GM18519 (cell line): ENCODE results near the gene NPTX1.

Source experiments
- ATAC-seq: cut with Tn5 transposase; IDR thresholded peaks from one replicate; pipeline ENCODE4 v1.9.1; 2021; ENCODE audit warnings: mild to moderate bottlenecking, moderate library complexity; ENCODE audit not compliant: unreplicated experiment, low FRiP score

Gene NPTX1

GRCh38 chr17:80430446-80431245 is 45.8 kb downstream of the NPTX1 start:
- ATAC-seq, result no peak

- no peak for ATAC-seq
Measured at GRCh38 chr17:80429356-80430275, 46.8 kb downstream of the NPTX1 start.

GRCh38 chr17:80428796-80429195 is 47.6 kb downstream of the NPTX1 start:
- ATAC-seq, result no peak

GRCh38 chr17:80428363-80428762 is 48.0 kb downstream of the NPTX1 start:
- ATAC-seq, result no peak

- ATAC-seq, result no peak
Measured at GRCh38 chr17:80427366-80428282, 48.8 kb downstream of the NPTX1 start.

- ATAC-seq, result no peak
Measured at GRCh38 chr17:80426671-80427326, 49.6 kb downstream of the NPTX1 start.

GRCh38 chr17:80425835-80426426 is 50.5 kb downstream of the NPTX1 start:
- ATAC-seq, result no peak

- no peak for ATAC-seq
Measured at GRCh38 chr17:80424878-80425765, 51.3 kb downstream of the NPTX1 start.

GRCh38 chr17:80424261-80424660 is 52.1 kb downstream of the NPTX1 start:
- ATAC-seq, result no peak

GRCh38 chr17:80423536-80424225 is 52.7 kb downstream of the NPTX1 start:
- ATAC-seq, result no peak

GRCh38 chr17:80422981-80423380 is 53.4 kb downstream of the NPTX1 start:
- no peak for ATAC-seq

- ATAC-seq, result no peak
Measured at GRCh38 chr17:80422276-80422675, 54.1 kb downstream of the NPTX1 start.

GRCh38 chr17:80421381-80422090 is 54.9 kb downstream of the NPTX1 start:
- no peak for ATAC-seq

- no peak for ATAC-seq
Measured at GRCh38 chr17:80419255-80419654, 57.2 kb downstream of the NPTX1 start.

- ATAC-seq, result no peak
Measured at GRCh38 chr17:80418589-80418988, 57.8 kb downstream of the NPTX1 start.
